Posterior cingulate gyrus (tissue), 11 donors: Measurements from ENCODE around the gene DIAPH1.
"Not testable (repeated sequence)": the region's sequence is repeated elsewhere in the genome, so short reads cannot be mapped to it uniquely, and the experiment has no call there.

ENCODE experiments used
- DNase-seq, 10 donors: peaks; one replicate each; pipeline versions ENCODE4 v3.0.0 to v3.0.0-alpha.2; 2020 to 2021; ENCODE audit warnings: mixed read lengths in 3 of 10
- intact Hi-C: fragments of 100-400 bp; cut with DNase I; formaldehyde crosslinking; loops from one replicate; pipeline ENCODE4 v1.15.1; 2023

Gene DIAPH1

DNA sequence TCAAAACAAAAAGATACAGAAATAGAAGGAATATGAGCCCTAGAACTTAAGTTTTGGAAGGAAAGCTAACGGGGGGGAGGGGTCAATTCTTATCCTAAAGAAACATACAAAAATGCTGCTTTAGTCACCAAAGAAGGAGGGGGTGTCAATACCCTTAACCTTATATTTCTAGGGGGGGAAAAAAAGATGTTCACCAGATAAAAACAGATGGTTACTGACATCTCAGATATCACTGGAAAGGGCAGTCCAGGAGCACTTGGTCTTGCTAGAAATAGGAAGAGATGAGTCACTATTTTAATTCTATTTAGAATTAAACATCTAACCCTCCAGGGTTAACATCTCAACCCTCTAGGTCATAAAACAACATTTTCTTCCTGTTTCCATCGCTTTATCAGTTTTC lies 1.7 kb downstream of the DIAPH1 start:
- intact Hi-C loops, result no loop called here
- no peak for DNase-seq

DNA sequence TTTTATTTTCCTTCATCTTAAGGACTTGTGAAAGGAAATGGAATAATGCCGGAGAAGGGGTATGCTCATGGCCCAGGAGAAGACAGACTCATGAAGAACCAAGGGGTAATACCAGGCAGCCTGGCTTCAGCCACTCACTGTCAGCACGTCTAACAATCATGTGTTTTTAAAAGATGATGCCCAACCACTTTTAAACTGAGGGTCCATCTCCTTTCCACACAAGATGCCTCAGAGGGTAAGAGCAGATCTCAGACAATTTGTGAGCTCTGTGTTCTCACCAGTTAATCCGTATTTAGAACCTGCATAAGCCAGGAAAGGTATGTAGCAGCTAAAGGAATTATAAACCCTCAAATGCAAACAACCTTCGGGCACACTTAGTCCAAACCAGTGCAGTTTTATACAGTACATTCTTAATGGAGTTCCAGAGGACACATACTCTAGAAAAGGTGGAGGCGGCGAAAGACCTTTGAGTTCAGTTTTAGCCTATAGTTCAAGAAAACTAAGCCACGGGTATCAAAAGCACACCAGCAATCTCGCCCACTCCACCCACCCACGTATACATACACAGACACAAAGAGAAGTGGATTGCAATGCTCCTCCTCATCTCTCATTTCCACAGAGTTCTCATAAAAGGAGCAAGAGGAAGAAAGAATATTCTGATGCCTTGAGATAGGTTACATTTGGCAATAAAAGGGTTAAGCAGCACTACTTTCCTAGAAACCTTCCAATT lies 2.6 kb downstream of the DIAPH1 start:
- no peak for DNase-seq
- intact Hi-C loops, result no loop called here

DNA sequence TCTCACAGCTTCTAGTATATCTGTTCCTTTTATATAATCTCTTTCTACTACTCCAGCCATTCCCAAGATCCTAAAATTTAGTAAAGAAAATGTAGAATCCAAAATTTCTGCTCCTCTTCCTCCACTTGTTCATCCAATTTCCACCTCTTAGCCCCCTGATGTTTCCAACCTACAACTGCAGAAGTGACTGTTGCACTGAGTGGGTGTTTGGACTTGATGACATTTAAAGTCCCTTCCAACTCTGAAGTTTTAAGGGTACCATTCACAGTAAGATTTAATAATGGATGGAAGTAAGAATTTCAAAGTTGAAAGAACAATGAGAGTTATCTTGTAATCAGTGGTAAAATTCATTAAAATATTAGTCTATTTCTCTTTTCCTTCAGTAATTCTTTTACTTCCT lies 5.5 kb downstream of the DIAPH1 start:
- intact Hi-C loops, result no loop called here
- no peak for DNase-seq

DNA sequence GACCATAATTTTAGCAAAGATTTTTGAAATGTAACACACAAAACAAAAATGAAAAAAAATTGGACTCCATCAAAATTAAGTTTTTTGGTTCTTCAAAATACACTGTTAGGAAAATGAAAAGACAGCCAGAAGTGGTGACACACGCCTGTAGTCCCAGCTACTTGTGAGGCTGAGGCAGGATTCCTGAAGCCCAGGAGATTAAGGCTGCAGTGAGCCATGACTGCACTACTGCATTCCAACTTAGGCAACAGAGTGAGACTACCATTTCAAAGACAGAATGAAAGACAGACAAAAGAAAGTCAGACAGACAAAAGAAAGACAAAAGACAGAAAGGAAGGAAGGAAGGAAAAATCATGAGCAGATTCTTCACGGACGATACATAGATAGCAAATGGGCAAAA lies 7.5 kb downstream of the DIAPH1 start:
- intact Hi-C loops, result no loop called here
- DNase-seq, result no peak

DNA sequence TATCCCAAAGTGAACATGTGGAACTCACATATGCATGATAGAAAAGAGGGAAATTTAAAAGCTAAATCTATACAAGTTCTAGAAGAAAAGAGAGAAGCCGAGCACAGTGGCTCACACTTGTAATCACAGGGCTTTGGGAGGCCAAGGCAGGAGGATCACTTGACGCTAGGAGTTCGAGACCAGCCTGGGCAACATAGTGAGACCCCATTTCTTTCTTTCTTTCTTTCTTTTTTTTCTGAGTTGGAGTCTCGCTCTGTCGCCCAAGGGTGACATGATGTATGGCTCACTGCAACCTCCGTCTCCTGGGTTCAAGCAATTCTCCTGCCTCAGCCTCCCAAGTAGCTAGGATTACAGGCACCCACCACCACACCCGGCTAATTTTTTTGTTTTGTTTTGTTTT lies 8.9 kb downstream of the DIAPH1 start:
- intact Hi-C loops, DNase-seq: not testable (repeated sequence)

DNA sequence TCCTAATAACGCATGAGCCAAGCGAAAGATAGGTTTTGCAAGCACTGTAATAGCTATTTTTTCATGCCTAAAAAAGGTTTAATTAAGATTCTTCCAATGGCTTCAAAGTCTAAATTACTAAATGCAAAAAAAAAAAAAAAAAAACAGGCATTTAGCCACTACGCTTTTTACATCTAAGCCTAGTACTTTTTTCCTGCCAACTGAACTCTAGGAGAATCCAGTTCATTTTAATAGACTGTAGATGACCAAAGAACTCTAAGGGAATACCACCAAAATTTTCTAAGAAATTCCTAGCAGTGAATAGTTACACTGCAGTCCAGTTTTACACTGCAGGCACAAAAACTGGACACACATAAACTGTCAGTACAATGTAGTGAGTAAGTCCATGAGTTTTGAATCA lies 9.8 kb downstream of the DIAPH1 start:
- intact Hi-C loops, result no loop called here
- no peak for DNase-seq

DNA sequence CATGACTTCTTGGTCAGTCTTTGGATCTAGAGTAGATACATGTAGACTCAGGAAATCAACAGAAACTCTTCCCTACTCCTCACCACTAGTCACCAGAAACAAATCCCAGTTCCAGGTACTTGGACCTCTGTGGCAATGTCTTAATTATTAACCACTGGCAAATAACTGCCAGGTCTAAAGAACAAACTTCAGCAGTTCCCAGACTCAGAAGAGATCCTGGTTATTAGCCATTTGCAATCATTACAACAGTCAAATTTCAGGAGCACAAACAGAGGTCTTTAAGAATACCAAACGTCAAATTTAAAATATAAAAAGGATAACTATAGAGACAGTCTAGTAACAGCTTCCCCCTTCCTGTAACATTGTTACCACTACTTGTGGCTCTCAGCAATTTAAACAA lies 10.2 kb downstream of the DIAPH1 start:
- DNase-seq, result no peak
- intact Hi-C loops, result no loop called here

DNA sequence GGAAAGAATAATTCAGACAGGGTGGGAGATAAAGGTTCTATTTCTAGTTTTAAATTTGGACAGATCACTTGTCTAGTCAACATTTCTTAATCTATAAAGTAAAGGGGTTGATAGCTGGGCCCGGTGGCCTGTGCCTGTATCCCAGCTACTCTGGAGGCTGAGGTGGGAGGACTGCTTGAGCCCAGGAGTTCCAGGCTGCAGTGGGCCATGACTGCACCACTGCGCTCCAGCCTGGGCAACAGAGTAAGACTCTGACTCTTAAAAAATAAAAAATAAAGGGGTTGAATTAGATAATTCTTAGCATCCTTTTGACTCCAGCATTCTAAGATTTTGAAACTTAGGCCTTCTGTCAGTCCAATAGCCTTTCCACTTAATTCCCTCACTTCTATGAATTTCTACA lies 10.8 kb downstream of the DIAPH1 start:
- intact Hi-C loops, result no loop called here
- no peak for DNase-seq

DNA sequence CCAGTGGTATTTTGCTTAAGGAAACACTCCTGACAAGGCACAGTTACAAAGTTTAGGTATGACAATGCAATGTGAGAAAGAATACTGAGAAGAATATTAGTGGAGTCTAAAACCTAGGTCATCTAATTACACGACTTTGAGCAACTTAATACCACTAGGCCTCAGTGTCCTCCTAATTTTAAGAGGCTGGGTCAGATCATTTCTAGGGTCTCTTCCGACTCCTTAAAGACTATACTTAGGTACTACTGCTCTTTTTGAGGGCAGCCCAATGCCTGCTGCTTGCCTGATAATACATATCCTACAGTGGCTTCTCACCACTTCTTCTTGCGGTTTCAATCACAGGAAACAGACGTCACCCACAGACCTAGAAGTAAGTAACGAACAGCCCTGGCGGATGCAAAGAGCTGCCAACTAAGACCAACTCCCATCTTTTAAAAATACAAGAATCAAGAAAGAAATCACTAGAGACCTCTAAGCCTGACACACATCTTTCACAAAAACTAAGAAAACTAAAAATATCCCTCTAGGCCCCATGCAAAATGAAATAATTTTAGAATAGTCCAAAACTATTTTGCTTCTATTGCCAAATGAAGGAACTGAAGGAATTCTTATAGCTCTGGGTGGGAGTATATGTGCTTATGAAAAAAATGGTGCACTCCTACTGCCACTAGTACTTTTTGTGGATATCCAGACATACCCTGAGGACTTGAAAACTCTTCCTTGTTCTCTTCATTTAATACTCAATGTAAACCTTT lies 13.1 kb downstream of the DIAPH1 start:
- DNase-seq, result no peak
- intact Hi-C loops, result no loop called here

DNA sequence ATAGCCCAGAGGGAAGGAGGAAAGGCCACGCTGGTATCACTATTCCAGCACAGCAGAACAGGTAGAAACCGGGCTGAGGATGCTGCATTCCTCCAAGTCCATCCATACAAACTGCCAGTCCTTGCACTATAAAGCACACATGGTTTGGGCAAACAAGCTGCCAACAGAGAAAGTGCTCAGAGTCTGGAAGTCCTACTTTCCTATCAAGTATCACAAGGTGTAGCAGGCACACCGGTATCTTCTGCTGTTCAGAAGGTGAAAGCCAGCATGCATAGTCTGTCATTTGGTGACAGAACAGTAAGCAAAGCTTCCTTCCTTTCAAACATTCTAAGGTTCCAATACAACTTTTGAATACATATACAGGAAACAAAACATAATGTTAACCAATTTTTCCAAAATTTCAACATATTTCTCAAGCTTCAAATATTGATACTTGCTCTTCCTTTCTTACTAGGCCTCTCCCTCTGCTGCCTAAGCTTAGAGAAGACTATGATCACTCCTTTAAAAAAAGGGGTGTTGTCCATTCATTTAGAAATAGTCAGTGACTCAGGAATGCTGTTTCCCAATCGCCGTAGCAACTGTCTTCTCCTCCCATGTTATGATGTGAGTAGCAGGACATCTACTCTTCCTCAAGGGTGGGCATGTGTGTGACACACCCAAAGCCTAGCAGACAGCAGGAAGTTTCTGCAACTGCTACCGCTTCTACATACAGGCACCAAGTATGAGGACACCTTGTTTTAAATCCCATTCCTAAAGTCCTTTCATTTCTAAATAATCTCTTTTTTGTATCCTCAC lies 14.7 kb downstream of the DIAPH1 start:
- DNase-seq, result no peak
- intact Hi-C loops, result no loop called here

DNA sequence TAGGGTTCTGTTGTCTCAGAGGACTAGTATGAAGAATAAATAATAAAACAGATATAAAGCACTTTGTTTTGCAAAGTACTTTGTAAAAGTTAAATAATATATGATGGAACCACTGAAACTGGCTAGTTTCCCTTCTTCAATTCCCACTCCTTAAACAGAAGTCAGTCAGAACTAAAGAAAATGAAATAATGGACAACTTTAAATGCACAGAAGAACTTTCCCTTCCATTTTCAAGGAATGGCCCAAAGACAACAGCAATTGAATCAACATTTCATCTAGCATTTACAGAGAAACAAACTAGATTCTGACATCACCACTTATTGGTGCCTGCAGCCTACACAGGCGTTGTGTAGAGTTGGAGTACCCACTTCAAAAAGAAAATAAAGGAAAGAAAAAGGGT lies 16.2 kb downstream of the DIAPH1 start:
- intact Hi-C loops, result no loop called here
- DNase-seq, result no peak

DNA sequence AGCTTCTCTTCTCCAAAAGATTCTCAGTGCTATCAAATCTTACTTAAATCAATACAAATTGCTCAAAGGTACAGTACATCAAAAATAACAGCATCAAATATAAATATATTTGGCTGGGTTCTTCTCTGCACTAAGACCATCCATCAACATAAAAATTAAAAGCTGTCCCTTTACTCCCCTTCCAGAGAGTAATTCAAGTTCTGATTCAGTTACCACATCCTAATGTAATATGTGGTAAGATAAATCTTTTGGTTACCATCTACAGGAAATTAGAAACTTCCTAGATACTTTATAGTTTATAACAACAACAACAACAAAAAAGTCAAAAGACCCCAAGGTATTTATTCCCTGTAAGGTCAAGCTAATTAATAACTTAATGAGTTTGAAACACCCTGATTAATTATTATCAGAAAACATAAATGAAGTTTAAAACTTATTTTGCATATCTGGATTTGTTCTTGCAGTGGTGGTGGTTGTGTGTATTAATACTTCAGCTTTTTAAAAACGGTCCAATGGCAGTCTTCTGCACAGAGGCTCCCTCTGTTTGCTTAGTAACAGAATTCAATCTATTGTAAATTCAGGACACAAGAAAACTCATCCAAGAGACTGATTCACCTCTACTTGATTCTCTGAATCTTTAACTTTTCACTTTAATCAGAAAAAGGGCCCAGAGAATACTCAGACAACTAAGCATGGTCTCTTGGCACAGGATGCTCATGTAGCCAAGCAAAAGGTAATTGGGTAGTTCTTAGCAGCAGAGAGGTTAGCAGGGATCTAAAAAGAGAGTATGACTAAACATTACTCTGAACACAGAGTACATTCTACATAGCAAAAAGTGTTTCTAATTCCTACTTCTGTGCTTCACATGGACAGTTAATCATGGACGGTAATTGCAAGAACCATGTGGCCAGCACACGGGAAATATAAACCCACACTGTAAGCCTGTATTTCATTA lies 20.1 kb downstream of the DIAPH1 start:
- intact Hi-C loops, result no loop called here
- DNase-seq, result no peak

DNA sequence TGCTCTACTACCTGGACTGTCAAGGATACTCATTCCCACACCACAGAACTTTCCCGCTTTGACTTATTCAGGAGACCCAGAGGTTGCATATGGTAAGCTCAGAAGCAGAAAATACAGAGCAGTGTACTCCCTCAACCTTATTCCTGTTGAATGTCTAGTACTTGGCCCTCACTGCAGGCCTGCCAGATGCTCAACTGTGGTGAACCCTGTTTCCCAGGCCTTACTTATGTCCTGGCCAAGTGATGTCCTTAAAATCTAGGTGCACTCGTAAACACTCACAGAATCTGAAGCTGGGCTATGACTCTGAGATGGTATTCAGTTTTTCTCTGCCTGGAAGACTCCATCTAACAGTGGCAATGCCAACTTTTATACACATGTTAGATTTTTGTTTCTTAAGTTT lies 21.0 kb downstream of the DIAPH1 start:
- intact Hi-C loops, result no loop called here
- DNase-seq, result no peak

DNA sequence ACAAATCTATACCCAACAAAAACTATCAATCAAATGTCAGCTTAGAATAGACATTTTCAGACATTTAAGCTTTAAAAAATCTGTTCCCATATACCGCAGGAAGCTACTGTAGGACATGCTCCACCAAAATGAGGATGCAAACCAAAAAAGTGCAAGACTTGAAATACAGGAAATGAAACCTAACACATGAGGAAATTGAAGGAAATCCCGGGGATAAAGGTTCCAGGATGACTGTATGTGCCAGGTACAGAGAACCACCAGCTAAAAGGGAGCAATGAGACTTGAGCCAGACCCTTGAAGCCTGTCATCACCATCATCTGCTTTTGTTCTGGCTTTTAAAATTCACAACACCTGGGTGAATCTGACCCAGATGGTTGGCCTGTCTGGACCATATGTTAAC lies 21.4 kb downstream of the DIAPH1 start:
- no peak for DNase-seq
- intact Hi-C loops, result no loop called here

DNA sequence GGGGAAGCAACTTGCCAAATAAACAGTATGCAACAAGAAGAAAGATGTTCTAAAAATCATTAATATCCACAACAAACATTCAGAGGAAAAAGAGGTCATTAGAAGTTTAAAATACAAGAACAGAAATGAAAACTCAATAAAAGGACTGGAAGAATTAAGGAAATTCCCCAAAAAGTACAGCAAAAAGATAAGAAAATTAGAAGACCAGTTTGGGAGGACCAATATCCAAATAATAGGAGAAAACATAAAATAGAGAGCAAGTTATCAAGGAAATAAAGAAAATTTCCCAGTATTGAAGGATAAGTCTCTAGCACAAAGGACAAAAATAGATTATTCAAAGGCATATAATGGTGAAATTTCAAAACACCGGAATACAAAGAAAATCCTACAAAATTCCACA lies 21.9 kb downstream of the DIAPH1 start:
- intact Hi-C loops, result no loop called here

DNA sequence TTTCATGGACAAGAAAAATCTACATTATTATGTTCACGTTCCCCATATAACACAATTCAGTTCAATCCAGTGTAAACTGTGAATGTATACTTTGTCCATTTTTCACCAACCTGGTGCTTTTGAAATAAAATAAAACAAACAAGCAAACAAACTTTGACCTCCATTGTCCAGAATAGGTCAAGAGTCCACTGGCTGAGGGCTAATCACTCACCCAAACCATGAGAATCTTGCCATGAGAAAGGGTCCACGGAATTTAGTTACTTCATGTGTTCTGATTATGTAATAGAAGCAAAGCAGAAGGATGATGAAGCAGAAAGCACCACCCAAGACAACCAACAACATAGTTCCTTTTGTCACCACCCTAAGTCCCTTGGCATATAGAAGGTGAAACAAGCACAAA lies 28.7 kb downstream of the DIAPH1 start:
- intact Hi-C loops, result no loop called here
- DNase-seq, result no peak

More for the DNA sequence above, 21.9 kb downstream of the DIAPH1 start:
- no peak for DNase-seq

DNA sequence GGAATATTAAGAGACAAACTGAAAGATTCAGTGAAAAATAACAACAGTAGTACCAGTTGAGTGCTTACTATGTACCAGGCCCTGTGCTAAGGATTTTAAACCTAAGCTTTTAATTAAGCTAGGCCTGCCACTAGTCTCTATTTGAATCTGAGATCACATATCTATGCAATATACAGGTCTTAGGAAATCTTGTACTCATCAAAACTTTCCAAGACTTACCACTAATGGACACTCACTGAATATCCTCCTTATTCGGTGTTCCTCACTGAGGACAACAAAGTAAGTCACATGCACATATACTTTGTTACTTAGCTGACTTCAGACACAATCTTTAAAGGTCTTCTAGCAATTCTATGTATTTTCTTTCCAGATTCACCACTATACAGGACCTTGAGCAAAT lies 32.6 kb downstream of the DIAPH1 start:
- intact Hi-C loops, result no loop called here

DNA sequence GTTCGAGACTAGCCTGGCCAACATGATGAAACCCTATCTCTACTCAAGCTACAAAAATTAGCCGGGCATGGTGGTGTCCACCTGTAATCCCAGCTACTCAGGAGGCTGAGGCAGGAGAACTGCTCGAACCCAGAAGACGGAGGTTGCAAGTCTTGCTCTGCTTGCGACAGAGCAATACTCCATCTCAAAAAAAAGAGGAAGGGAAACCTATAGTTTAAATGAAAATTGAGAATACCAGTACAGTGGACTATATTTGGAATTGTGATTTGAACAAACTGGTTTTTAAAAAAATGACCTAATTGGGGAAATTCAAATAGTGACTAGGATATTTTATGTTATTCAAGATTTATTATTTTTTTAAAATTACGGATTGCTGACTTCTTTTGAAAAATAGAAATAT lies 33.2 kb downstream of the DIAPH1 start:
- DNase-seq, result no peak

More for the DNA sequence above, 32.6 kb downstream of the DIAPH1 start:
- DNase-seq, result no peak

DNA sequence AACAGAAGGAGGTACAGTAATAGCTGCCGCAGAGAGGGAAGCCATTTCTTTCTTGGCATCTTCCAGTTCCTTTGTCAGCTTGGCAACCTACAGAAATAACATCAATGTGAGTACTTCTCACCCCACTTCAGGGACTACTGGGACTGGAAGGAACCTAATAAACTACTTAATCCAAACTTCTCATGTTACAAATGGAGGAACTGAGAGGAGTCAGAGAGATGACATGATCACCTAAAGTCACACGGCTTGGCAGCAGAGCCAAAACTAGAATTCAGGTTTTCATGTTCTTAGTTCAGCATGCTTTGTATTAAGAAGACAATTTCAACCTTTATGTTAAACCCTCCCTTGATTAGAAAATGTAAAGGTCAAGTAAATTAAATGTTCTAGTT lies 44.7 kb downstream of the DIAPH1 start:
- DNase-seq, result no peak
- intact Hi-C loops, result no loop called here

More for the DNA sequence above, 33.2 kb downstream of the DIAPH1 start:
- intact Hi-C loops, result no loop called here

DNA sequence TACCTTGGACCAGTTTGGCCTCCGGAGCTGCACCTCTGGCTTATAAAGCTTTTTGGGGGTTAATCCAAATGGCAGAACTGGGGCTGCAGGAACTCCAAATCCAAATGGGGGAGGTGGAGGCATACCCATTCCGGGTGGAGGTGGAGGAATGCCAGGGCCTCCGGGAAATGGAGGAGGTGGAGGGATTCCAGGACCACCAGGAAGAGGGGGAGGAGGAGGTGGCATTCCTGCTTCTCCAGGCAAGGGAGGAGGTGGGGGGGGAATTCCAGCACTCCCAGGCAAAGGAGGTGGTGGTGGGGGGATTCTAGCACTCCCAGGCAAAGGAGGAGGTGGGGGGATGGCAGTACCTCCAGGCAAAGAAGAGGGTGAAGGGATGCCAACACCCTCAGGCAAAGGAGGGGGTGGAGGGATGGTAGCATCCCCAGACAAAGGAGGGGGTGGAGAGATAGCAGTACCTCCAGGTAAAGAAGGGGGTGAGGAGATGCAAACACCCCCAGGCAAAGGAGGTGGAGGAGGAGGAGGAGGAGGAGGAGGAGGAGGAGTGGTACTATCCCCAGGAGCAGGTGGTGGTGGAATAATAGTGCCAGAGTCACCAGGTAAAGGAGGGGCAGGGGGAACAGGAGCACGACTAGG lies 45.2 kb downstream of the DIAPH1 start:
- peak in 1 of 10 donors; percentile 56 for DNase-seq
- intact Hi-C loops, result no loop called here
